ENCODE measurements around the gene ARHGAP25.

Gene ARHGAP25

DNA sequence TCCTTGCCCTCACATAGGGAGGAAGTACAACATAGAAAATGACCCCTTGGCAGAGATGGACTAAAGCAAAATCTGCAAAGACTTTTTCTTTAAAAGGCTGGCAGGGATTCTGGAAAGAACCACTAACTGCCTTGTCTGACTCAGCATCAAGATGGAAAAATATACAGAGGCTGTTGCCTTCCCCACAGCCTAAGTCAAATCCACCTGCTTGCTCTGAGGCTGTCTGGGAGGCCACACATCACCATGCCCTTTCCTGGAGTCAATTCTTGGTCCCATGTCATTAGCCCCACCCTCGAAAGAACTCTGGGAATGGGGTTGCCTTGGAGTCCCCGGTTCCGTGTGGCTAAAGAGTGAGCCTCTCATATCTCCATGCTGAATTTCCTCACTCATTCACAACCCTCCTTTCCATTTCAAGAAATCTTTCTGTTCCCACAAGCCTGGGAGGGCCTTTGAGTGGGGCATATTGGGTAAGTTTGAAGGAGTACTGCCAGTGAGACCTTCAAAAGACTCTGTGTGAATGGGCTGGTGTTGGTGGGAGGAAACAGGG is 97.1 kb downstream of the ARHGAP25 start:
- DNase-seq (ENCODE audit: low read depth in 2 of 2): no peak

DNA sequence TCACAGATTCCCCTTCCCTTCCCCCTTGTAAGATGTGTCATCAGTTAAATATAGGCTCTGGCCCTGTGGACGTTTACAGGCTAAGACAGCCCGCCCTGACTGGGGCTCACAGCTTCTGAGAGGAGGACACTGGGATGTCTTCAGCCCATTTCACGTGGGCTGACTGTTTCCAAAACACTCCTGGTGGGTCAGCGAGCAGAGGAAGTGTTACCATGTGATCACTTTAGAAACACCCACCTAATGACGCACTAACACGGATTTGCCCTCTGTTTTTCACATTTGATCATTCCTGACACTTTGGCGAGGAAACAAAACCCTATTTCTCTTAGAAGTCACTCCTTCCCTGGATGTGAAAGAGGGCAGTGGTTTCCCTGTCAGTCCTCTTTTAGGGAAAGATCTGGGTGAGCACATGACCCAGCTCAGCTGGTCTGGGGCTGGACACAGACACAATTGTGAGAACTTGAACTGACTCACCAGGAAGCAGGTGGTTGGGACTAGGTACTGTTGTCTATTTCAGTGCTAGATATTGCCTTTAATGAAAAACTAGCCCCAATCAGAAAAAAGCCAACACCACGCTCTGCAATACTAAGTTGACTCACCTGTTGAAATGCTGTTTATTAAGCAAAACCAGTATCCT is 97.7 kb downstream of the ARHGAP25 start:
- no peak for DNase-seq (ENCODE audit: low read depth in 2 of 2)

DNA sequence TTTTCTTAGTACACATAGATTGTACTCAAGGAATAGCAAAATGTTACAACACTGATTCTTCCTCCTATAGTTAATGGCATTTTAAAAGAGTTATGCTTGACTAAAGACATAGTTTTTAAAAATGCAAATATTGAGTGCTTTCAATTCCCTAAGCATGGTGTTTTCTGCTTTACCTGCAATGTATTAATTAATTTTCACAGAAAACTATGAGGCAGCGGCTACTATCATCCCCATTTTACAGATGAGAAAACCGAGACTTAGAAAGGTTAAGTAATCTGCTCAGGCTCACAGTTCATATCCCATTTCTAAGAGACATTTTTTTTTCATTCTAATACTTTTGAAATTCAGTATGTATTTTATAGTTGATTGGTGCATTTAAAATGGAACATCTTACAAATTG is 98.6 kb downstream of the ARHGAP25 start:
- no peak for DNase-seq (ENCODE audit: low read depth in 2 of 2)

DNA sequence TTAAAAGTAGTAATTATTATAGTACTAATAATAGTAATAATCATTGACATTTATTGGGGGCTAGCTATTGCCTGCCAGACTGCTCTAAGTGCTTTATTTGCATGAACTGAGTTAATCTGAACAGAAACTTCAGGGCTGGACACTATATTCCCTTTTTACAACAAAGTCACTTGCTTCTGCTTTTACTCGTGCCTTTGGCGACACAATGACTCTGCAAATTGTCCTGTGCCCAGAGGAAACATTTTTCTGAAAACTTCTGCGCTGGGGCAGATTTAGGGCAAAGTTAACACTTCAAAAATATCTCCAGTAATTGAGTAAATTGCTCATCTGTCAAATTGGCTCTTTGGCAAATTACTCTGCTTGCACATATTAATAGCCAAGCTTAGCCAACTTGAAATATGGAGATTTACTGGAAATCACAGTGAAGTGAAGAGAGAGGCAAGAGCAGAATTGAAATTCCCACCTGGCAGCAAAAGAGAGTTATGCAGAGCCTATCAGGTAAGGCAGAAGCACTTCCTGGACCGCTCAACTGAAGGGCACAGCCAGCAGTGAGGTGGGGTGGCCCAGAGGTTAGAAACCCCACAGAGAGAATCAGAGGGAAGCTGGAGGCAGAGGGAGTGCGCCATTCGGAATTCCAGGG is 100.2 kb downstream of the ARHGAP25 start:
- DNase-seq (ENCODE audit: low read depth in 2 of 2): no peak

DNA sequence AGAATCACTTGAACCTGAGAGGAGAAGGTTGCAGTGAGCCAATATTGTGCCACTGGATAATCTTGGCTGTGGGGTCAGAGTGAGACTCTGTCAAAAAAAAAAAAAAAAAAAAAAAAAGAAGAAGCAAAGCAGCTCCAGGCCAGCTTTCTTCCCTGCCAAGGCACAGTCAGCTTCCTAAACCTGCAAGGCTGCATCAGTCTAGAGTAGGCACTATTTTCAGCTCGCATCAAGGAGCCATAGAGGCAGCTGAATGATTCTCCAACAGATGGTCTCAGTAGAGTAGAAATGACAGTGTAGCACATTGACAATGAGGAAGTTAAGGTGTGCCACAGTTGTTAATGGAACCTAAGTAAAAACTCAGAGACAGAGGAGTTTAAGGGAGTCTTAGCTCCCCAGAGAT is 101.0 kb downstream of the ARHGAP25 start:
- no peak for DNase-seq (ENCODE audit: low read depth in 2 of 2)

DNA sequence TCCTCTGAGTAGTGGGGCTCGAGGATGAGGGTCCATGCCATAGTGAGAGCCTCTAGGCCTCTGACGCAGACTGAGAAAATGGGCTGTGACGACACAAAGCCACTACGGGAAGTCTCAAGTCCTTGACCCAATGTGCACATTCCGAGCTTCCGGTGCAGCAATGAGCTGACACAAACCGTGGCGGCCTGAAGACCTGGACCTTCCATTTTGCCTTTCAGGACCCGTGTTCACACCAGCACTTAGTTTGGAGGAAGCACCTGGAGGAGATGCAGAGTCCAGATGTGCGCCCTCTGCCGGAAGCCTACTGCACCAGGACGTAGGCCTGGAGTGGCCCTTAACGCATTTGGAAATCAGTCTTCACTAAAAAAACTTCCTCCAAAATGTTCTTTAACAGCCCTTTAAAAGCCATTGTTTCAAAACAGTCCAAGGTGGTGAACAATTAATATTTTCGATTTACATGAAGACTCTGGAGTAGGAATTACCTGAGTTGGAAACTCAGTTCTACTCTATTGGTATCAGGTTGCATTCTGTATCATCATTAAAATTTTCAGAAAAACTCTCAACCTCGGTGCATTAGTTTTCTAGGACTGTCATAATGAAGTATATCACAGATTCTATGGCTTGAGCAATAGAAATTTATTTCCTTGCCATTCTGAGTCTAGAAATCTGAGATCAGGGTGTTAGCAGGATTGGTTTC is 102.7 kb downstream of the ARHGAP25 start:
- DNase-seq (ENCODE audit: low read depth in 2 of 2): peak; percentile 27 to 36

DNA sequence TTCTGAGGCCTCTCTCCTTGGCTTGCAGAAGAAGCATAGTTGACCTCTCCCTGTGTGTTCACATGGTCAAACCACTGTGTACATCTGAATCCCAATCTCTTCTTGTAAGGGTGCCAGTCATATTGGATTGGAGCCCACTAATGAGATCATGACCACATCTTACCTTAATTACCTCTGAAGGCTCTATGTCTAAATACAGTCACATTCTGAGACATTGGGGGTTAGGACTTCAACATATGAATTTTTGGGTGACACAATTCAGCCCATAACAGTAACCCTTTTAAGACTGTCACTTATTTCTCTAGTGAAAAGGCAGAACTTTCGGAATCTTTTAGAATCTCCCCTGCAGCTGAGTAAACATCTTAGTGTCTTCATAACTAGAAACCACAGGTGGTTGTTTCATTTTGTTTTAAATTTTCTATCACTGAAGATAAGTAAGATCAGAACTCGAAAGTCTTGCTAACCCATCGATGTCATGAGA is 103.3 kb downstream of the ARHGAP25 start:
- DNase-seq (ENCODE audit: low read depth in 2 of 2): no peak

DNA sequence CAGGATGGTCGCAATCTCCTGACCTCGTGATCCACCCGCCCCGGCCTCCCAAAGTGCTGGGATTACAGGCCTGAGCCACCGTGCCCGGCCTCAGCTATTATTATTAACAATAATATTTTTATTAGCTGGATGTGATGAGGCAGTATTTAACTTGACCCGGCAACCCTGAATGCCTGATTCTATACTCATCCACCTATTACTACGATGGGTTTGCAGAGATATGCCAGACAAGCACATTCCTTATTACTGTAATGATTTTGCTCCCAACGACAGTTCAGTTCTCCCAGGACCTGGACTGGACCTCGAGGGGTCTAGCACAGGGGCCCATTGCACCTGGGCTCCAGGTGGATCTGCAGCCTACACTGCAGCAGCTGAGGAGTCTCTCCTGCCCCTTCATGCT is 104.0 kb downstream of the ARHGAP25 start:
- no peak for DNase-seq (ENCODE audit: low read depth in 2 of 2)

DNA sequence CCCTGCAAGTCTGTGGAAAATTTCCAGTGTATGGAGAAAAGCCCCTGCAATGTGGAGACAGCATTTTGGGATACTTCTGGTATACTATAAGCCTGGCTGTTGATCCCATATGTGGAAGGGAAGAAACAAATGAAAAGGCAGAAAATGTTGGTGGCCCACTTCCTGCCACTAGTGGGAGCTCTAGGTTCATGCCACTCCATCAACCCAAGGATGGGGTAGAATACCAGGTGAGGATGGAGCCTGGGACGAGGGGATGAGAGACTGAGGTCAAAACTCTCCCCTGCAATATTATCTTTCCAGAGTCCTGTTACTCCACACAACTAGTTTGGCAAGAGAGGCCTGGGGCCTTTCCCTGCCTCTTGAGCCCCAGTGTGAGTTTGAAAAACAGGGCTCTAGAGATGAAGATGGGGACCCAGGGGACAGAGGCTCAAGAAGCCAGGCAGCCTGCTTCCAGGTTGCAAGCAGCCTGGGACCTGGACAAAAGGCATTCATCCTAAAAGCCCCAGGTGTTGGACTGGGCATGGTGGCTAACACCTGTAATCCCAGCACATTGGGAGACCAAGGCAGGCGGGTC is 104.7 kb downstream of the ARHGAP25 start:
- DNase-seq (ENCODE audit: low read depth in 2 of 2): no peak

DNA sequence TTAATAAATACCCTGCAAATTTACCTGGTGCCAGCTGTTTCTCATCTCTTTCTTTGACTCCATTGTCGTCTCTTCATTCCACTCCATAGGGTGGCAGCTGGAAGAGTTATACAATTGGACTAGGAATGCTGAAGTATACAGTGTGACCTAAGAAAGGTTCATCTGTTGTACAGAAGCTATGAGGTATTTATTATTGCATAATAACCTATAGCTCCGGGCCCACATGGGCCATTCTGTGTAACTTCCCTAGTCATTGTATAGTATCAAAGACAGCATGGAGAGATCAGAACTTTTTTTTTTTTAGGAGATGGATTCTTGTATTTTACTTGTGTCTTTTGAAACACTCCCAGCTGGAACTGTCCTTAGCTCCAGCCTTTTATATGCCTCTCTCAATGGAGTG is 110.4 kb downstream of the ARHGAP25 start:
- DNase-seq (ENCODE audit: low read depth in 2 of 2): no peak

DNA sequence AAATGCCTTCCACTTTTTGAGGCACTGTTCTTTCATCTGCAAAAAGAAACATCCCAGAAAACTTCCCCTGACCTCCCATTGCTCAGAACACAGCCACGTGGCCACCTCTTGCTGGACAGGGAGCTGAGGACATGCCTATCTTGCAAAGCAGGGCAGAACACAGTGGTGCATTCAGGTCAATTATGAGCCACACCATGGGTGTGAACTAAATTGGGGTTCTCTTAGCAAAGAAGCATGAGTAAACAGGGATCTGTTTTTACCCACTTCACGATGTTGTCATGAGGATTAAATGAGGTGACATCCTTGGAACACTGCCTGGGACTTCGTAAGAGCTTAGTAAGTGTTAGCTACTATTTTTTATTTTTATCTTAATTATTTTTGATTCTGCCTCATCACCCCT is 111.5 kb downstream of the ARHGAP25 start:
- DNase-seq (ENCODE audit: low read depth in 2 of 2): no peak

DNA sequence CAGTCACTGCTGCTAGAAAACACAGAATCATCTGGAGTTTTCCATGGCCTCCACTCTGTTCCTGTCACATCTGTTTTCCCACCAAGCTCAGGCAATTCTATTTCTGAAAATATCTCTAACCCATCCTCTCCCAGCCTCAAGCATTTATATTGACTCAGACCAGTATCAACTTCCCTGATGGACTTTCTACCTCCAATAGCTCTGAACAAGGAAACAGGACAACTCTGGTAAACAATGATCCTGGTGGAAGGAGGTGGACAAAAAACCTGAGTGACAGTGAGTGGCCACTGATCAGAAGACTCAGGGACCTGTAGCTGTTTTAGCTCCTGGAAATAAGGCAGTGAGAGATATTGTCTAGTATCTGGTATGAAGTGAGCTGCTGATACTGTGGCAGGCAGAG is 113.1 kb downstream of the ARHGAP25 start:
- DNase-seq (ENCODE audit: low read depth in 2 of 2): no peak

DNA sequence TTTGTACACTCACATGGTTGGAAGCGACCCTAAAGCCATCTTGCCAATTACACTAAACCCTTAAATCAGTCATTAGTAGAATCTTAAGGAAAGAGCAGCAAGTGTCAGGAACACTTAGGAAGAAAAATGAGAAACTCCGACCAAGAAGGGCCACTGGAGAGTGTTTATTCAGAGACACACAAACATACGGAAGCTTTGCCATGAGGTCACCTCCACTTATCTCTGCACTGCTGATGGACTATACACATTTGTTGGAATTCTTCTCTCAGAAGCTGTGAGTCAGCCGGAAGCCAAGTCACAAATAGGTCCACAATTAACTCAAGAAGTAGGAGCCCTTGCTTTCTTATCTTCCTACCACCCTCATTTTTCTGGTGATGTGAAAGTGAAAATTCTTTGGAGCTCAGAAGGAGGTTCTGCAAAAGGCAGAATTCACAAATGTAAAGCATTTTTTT is 115.0 kb downstream of the ARHGAP25 start:
- no peak for DNase-seq (ENCODE audit: low read depth in 2 of 2)

DNA sequence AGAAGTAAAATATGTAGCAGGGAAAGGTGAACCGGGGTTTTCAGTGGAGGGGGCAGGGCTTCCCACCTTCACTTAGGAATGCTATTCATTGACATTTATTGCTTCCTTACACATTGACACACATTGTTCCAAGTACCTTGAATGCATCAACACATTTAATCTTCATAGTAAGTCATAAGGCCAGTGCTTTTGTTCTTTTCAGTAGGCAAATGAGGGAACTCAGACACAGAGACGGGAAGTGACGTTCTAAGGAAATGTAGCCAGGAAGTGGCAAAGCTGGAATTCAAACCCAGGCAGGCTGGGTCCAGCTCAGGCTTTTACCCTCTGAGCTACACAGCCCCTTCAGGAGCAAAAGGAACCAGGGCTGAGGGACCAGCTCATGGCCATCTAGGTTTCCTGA is 115.9 kb downstream of the ARHGAP25 start:
- DNase-seq (ENCODE audit: low read depth in 2 of 2): no peak

DNA sequence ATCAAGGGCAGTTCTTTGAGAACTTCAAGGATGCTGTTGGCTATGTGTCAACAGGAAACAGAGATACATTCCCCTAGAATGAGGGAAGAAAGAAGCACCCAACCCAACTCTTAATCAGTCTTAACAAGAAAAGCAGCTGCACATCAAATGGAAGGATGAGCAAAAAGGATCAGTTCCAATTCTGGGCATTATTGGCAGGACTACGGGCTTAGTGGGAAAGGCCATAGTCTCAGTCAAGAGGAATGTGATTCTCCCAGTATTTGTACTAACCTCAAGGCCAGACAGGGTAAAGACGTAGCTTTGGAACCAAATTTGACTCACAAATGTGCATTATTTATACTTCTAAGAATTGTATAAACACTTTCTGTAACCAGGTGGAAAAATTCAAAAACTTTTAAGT is 118.4 kb downstream of the ARHGAP25 start:
- no peak for DNase-seq (ENCODE audit: low read depth in 2 of 2)

DNA sequence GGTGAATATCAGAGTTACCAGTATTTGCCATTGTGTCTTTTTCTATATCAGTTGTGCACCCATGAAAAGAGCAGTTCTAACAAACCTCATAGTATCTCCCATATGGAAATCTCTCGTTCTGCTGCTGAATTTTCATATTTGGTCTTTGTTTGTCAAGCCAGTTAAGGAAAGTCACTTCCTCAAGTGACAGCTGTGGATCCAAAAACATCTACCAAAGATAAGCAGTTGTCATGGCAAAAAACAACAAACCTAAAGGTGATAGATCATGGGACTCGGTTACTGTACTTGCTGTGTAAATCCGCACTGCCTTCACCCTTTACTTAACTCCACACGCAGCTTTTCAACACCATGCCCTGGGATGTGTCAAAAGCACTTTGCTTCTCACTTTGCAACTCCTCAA is 119.3 kb downstream of the ARHGAP25 start:
- DNase-seq (ENCODE audit: low read depth in 2 of 2): no peak

DNA sequence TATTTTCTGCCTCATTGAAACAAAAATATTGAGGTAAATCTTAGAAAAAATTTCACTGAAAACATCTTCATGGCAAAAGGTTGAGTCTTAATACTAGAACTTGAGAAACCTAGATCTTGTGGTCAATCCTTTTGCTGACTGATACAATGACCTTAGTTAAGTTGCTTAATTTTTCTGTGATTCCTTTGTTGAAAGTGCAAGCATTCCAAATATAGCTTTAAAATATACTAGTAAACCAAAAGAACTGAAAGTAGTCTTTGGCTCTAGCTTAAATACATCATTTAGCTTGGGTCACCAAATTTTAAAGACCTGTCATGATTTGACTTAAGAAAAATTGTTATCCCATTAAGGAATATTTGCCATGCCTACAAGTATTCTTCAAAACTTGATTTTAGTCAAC is 119.9 kb downstream of the ARHGAP25 start:
- DNase-seq (ENCODE audit: low read depth in 2 of 2): no peak

DNA sequence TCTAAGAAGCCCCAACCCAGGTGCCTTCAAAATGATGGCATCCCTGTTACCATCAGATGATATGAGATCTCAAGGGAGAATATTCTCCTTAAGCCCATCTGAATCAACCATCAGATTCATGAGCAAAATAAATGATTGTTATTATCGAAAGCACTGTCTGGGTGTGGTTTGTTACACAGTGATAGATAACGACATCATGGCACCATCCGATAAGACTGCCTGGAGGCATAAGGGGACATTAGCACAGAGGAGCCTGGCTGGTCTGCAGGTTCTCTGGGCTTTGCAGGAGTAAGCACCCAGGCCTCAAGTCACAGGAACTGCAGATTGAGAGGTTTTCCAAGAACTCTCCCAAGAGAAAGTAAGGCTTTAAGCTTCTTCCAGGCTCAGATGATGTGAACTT is 120.9 kb downstream of the ARHGAP25 start:
- no peak for DNase-seq (ENCODE audit: low read depth in 2 of 2)

DNA sequence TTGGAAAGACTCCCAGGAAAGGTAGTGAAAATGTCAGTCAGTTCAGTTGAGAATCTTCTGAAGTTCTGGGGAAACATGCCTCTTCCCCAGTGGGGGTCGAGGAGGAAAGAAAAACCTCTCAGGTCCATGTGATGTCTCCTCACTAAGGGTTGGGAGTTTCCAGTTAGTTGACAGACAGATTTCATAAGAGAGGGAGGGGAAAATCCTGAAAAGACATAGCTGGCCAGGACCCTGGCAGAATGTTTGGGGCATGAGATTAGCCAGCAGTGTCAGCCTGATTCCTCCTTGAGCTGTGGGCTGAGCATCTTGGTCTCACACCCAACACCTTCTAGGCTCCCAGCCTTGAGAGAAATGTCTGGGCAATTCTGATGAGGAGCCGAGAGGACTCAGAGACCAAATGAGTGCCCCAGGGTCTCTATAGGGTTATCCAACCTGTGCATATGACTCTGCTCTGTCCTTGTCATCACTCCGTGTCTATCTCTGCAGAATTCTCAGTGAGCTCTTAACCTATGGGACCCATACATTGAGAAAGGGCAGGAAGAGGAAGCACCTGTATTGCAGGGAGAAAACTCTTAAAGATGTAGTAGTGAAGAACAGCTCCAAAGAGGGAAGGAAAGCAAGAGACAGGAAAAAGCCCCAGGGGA is 122.7 kb downstream of the ARHGAP25 start:
- DNase-seq (ENCODE audit: low read depth in 2 of 2): no peak

DNA sequence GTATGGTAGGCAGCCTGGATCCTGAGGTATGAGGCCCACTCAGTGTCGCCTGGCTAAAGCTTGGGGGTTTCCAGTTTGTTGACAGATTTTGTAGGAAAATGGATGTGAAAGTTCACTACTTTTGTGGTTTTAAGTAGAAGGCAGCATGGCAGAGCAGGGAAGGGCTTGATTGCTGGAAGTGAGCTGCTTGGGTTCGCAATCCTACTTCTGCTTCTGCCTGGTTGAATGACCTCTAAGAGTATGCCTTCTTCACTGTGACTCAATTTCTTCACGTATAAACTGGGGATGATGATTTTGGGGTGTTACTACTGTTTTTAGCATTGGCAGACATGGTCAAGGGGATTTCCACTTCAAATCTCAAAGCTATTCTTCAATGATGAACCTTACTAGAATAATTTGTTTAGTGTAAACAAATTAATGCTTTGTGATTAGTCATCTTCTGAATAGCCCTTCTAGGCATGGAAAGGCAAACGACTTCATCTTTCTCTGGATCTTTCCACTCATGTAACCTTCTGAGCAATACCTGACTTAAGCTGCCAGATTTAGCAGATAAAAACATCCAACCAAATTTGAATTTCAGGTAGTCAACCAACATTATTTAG is 123.3 kb downstream of the ARHGAP25 start:
- no peak for DNase-seq (ENCODE audit: low read depth in 2 of 2)

DNA sequence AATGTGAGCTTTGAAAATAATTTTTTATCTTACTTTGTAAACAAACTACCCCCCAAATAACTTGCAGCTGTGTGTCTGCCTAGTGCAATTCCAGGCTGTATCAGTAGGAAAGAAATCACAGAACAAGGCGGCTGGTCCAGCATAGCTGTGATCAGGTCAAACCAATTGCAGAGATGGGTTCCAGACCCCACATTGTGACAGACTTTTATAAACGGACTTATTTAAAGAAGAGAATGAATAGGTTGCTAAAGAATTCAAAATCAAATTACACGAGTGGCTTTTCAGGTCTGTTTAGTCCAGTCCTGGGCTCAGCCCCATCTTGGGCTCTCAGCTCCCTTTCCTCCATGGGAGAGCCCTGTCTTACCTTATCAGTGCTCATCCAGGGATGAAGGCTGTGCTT is 125.5 kb downstream of the ARHGAP25 start:
- no peak for DNase-seq (ENCODE audit: low read depth in 2 of 2)

DNA sequence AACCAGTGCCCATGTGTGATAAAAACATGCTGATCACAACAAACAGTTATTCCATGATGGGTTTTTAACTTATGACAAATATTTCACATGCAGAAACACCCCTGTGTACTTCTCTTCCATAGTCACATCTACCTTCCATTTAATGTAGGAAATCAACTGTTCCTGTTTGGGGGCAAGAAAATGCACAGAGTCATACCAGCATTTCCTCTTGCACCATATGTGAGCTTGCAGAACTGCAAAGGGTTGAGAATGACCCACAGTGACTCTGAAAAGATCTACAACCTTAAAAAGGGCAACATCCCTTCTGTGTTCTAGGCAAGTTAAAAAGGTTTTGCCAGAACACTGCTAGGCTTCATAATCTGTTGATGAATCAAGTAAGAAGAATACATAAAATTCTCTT is 126.7 kb downstream of the ARHGAP25 start:
- no peak for DNase-seq (ENCODE audit: low read depth in 2 of 2)
